NT2/D1 (cell line): Measurements from ENCODE around the gene RPTOR.

Experiments
- SUZ12 ChIP-seq: IDR thresholded peaks from 2 replicates; pipeline ENCODE4 v1.6.1; 2011; ENCODE audit not compliant: insufficient read length, insufficient read depth; ENCODE audit errors: extremely low read depth
- YY1 ChIP-seq: IDR thresholded peaks from 2 replicates; pipeline ENCODE4 v1.6.1; 2011; ENCODE audit not compliant: insufficient read length, insufficient read depth
- ZNF274 ChIP-seq: IDR thresholded peaks from 2 replicates; pipeline ENCODE4 v1.6.1; 2011; ENCODE audit warnings: mild to moderate bottlenecking, low read depth, low read length

GRCh38 chr17:80842456-80843013, 297.9 kb downstream of the RPTOR start:
- TF ChIP-seq YY1, result no peak
- no peak for TF ChIP-seq SUZ12
- no peak for TF ChIP-seq ZNF274
